RWPE1 (cell line): ENCODE measurements around the gene TNRC6C.
"Not testable (repeated sequence)": the region's sequence is repeated elsewhere in the genome, so short reads cannot be mapped to it uniquely, and the experiment has no call there.

Experiments
- CTCF ChIA-PET: fragments of 350-600 bp; sonication (Branson Sonifier 250); formaldehyde crosslinking; extraction: SDS; loops from one replicate; lab custom pipeline; 2021; lab: Yijun Ruan, JAX
- POLR2A ChIA-PET: fragments of 400-600 bp; formaldehyde crosslinking; extraction: SDS; loops from one replicate; lab custom pipeline; 2020; ENCODE audit warnings: antibody characterized with exemption; ENCODE audit not compliant: low non-redundant PET; lab: Yijun Ruan, JAX
- DNase-seq: peaks from one replicate; pipeline ENCODE4 v3.0.0; 2012; ENCODE audit warnings: low spot score
- H3K27ac ChIP-seq: fragments of 450-650 bp; 2 replicates; pipeline ENCODE4 v1.5.1; 2017
- TF ChIP-seq, protein P1 (sequence below): fragments of 450-650 bp; conservative IDR thresholded peaks from 2 replicates; pipeline ENCODE4 v1.5.1; 2017; ENCODE audit warnings: low read depth, mild to moderate bottlenecking

The TNRC6C gene

DNA sequence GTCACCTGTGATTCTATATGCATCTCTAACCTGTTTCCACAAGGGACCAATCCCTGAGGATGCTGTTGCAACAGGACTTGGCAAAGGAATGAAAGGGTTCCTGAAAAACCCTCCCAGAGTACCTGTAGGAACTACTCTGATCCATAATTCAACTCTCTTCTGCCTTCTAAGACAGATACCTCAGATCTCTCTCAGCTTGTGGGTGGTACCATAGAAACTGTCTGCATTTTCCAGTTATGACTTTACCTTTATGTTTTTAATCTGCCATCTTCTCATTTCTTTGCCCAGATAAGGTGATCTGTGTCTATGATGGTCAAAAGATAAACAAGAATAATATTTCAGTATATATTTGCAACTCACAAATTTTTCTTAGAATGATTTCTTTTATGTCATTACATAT is 105.0 kb downstream of the TNRC6C start:
- TF ChIP-seq, protein P1, sequence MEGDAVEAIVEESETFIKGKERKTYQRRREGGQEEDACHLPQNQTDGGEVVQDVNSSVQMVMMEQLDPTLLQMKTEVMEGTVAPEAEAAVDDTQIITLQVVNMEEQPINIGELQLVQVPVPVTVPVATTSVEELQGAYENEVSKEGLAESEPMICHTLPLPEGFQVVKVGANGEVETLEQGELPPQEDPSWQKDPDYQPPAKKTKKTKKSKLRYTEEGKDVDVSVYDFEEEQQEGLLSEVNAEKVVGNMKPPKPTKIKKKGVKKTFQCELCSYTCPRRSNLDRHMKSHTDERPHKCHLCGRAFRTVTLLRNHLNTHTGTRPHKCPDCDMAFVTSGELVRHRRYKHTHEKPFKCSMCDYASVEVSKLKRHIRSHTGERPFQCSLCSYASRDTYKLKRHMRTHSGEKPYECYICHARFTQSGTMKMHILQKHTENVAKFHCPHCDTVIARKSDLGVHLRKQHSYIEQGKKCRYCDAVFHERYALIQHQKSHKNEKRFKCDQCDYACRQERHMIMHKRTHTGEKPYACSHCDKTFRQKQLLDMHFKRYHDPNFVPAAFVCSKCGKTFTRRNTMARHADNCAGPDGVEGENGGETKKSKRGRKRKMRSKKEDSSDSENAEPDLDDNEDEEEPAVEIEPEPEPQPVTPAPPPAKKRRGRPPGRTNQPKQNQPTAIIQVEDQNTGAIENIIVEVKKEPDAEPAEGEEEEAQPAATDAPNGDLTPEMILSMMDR, result no peak
- ChIA-PET CTCF (no interaction called here), POLR2A (no interaction called here)
- H3K27ac ChIP-seq, result no peak overlapping the region
- no peak for DNase-seq

DNA sequence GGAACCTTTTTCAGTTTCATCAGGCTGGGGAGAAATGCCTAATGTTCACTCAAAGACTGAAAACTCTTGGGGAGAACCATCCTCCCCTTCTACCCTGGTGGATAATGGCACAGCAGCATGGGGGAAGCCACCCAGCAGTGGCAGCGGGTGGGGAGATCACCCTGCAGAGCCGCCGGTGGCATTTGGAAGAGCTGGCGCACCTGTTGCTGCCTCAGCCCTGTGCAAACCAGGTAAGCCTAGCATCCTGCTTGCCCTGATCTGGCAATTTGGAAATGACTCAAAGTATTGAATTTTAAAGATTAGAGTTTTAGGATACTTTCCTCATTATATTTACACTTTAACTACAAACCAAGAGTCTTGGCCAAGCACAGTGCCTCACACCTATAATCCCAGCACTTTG is 106.2 kb downstream of the TNRC6C start:
- POLR2A ChIA-PET, result no interaction called here
- DNase-seq, result no peak
- CTCF ChIA-PET, result no interaction called here
- TF ChIP-seq, protein P1, result no peak
- no peak overlapping the region for H3K27ac ChIP-seq

DNA sequence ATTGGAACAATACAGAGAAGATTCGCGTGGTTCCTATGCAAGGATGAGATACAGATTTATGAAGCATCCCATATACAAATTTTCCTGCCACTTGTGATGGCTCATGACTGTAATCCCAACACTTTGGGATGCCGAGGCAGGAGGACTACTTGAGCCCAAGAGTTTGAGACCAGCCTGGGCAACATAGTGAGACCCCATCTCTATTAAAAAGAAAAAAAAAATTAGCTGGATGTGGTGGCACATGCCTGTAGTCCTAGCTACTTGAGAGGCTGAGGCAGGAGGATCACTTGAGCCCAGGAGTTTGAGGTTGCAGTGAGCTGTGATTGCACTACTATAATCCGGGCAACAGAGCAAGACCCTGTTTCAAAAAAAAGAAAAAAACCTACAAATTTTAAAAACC is 108.5 kb downstream of the TNRC6C start:
- POLR2A ChIA-PET, H3K27ac ChIP-seq, DNase-seq: not testable (repeated sequence)
- CTCF ChIA-PET, result interaction anchor here (0.5 to 1.3 kb wide), 3 partner anchors 48 to 524 kb away, joined by 3 to 7 read pairs (median 5); no protein-coding TSS in a partner anchor

DNA sequence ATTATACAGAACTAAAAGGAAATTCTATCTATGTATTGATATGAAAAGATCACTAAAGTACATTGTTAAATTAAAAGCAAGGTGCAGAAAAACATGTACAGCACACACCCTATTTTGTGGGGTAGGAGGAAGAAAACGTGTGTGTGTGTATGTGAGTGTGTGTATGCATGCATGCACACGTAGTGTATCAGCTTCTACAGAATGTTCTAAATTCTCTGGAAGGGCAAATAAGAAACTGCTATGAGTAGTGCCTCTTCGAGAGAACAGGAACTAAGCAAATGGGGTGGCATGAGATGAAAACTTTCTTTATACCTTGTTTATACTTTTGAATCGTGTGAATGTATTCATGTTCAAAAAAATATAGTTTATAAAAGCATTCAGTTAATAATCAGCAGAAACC is 111.2 kb downstream of the TNRC6C start:
- no peak overlapping the region for H3K27ac ChIP-seq
- TF ChIP-seq, protein P1, result no peak
- ChIA-PET POLR2A (no interaction called here), CTCF (interaction anchor here (1.2 kb wide), 1 partner anchor 16 kb away, joined by 3 read pairs; no protein-coding TSS in a partner anchor)
- DNase-seq, result no peak

DNA sequence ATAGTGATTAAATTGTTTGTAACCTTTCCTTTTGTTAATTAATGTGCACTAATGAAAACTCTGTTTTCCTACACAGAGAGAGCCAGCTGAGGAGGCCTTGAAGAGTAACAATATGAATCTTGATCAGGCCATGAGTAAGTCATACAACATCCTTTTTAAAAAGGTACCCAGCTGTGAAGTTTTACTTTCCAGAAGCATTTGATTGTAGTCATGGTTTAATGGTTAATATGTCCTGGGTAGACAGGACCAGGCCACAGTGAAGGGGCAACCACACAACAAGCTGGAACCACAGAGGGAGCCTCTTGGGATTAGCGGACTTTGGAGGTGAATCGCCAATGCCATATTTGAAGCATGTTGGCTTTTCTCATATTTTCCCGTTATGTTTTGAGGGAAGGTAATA is 114.5 kb downstream of the TNRC6C start:
- POLR2A ChIA-PET, result no interaction called here
- TF ChIP-seq, protein P1, result no peak
- no peak for DNase-seq
- no peak overlapping the region for H3K27ac ChIP-seq
- CTCF ChIA-PET, result no interaction called here

DNA sequence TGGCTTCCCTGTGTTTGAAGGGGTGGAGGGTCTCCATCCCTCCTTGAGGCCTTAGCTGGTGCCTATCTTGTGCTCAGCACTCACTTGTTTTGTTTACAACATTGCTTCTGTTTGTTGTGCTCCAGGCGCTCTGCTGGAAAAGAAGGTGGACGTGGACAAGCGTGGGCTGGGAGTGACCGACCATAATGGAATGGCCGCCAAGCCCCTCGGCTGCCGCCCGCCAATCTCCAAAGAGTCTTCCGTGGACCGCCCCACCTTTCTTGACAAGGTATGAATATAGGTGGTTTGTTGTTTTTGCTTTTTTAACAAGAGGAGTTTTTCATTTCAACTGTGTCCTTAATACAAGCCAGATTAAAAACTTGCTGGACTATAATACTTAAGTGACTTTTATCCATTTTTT is 116.5 kb downstream of the TNRC6C start:
- POLR2A ChIA-PET, result no interaction called here
- CTCF ChIA-PET, result interaction anchor here (1.0 kb wide), 1 partner anchor 55 kb away, joined by 5 read pairs; no protein-coding TSS in a partner anchor
- TF ChIP-seq, protein P1, result no peak
- DNase-seq, result no peak
- no peak overlapping the region for H3K27ac ChIP-seq

DNA sequence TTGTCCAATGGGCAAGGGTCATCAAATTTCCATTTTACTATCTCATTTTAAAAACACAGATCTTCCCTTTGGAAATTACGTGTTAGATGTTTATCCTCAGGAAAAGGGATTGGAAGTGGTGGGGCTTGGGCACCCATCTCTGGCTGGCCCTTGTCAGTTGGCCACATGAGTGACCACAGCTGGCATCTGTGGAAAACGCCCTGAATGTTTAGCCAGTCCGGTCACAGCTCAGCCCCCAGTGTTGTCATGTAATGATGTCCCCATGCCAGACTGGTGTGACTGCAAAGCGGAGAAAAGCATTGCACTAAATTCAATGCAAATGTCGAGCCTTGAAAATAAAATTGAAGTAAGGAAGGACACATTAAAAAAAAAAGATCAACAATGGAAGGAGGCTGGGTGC is 117.0 kb downstream of the TNRC6C start:
- ChIA-PET CTCF (interaction anchor here (1.0 kb wide), 1 partner anchor 56 kb away, joined by 5 read pairs; no protein-coding TSS in a partner anchor), POLR2A (no interaction called here)
- no peak for DNase-seq
- no peak overlapping the region for H3K27ac ChIP-seq
- TF ChIP-seq, protein P1, result no peak
